C4-2B (cell line): Measurements from ENCODE around the gene GABRP.

Source experiments
- H3K27ac ChIP-seq: fragments of 450-650 bp; 2 replicates; pipeline ENCODE4 v1.5.1; 2017
- CTCF ChIP-seq: fragments of 450-650 bp; conservative IDR thresholded peaks from 2 replicates; pipeline ENCODE4 v1.5.1; 2017; ENCODE audit warnings: mild to moderate bottlenecking
- ZFX ChIP-seq: fragments of 450-650 bp; IDR thresholded peaks from 2 replicates; pipeline ENCODE4 v1.6.1; 2017

The GABRP gene

GRCh38 chr5:170755679-170756456, 27.7 kb upstream of the GABRP start:
- H3K27ac ChIP-seq, result no peak overlapping the region
- TF ChIP-seq ZFX, result no peak
- TF ChIP-seq CTCF, result no peak

GRCh38 chr5:170756691-170757090, 26.8 kb upstream of the GABRP start:
- no peak overlapping the region for H3K27ac ChIP-seq
- TF ChIP-seq CTCF (no peak), ZFX (no peak)

GRCh38 chr5:170757182-170757601, 26.3 kb upstream of the GABRP start:
- TF ChIP-seq CTCF, result no peak
- no peak for TF ChIP-seq ZFX
- no peak overlapping the region for H3K27ac ChIP-seq

- no peak for TF ChIP-seq CTCF
- no peak for TF ChIP-seq ZFX
- H3K27ac ChIP-seq, result no peak overlapping the region
Measured at GRCh38 chr5:170757669-170758068, 25.9 kb upstream of the GABRP start.

GRCh38 chr5:170758481-170758880, 25.0 kb upstream of the GABRP start:
- no peak for TF ChIP-seq ZFX
- TF ChIP-seq CTCF, result no peak
- no peak overlapping the region for H3K27ac ChIP-seq

GRCh38 chr5:170760113-170760512, 23.4 kb upstream of the GABRP start:
- no peak for TF ChIP-seq CTCF
- no peak for TF ChIP-seq ZFX
- no peak overlapping the region for H3K27ac ChIP-seq

- H3K27ac ChIP-seq, result no peak overlapping the region
Measured at GRCh38 chr5:170761048-170761707, 22.3 kb upstream of the GABRP start.

More at GRCh38 chr5:170761048-170761707, 22.3 kb upstream of the GABRP start:
- no peak for TF ChIP-seq CTCF
- no peak for TF ChIP-seq ZFX
